Measurements from ENCODE around the gene TMOD1. TPM values are rescaled to one million over a fixed set of nuclear protein-coding genes. Genes with fewer than 3 reads are reported as not detected.

Gene TMOD1
- total and polyA plus RNA-seq, 2 of the 13 experiments (the other 11 are each of a cell fraction or from before 2014, with no cell fraction given), result 0.04 to 0.07 TPM

- Histone ChIP-seq H3K27ac (ENCODE audit: extremely low read length, insufficient read depth, low read length) (no peak overlapping the region), H3K4me3 (replicated peaks in 1 of 3; ENCODE audit: insufficient read depth in 1 of 3, low read depth in 2 of 3, low read length in 3 of 3) (no peak overlapping the region), H3K9ac (ENCODE audit: insufficient read depth, low read depth, low read length) (no peak overlapping the region), H3K27me3 (ENCODE audit: control insufficient read depth in 1 of 2, insufficient read depth in 2 of 2, low read length in 2 of 2) (no peaks in the 10 kb centered on the region), H3K4me2 (ENCODE audit: low read depth, low read length) (no peak overlapping the region), H3K79me2 (ENCODE audit: insufficient read depth, low read length) (no peaks in the 10 kb centered on the region), H4K20me1 (ENCODE audit: insufficient read depth, low read length) (no peaks in the 10 kb centered on the region), H3K4me1 (ENCODE audit: insufficient read depth, low read length) (peaks cover 8% of the 10 kb centered on the region), H2AFZ (ENCODE audit: low read length) (no peak overlapping the region), H3K9me3 (ENCODE audit: low read length) (no peaks in the 10 kb centered on the region), H3K36me3 (replicated peaks in 1 of 2; ENCODE audit: control insufficient read depth in 1 of 2, insufficient read depth in 2 of 2, low read length in 2 of 2) (peaks cover 5 to 25% of the 10 kb centered on the region in 2 experiments)
- intact Hi-C loops (cut with micrococcal nuclease; ENCODE audit: unreplicated experiment) (no loop called here), in situ Hi-C loops (cut with HindIII; ENCODE audit: extremely low pct_ligation_motif_present, low pct_unique_long_range_greater_than_20kb) (no loop called here)
- BruUV-seq (replicated peaks), result no TSS peak
- WGBS (ENCODE audit: low lambda C conversion rate), result 100% methylated on average over 1 of the region's 1 CpG
- ChIA-PET POLR2A (no interaction called here), CTCF (ENCODE audit: low intra/inter-chr PET ratio, low total read pairs) (no interaction called here)
- no peak for ATAC-seq
- DNase-seq (ENCODE audit: low spot score), result no peak
- no peak for FAIRE-seq
- TF ChIP-seq MIER3 (CRISPR knock-in tag; IDR thresholded peaks at IDR 0.05; ENCODE audit: borderline replicate concordance) (no peak), SMAD9 (CRISPR knock-in tag; IDR thresholded peaks at IDR 0.05) (no peak), KLF6 (CRISPR knock-in tag; IDR thresholded peaks at IDR 0.05) (no peak), TARDBP (CRISPR knock-in tag; IDR thresholded peaks at IDR 0.05) (no peak), ZFP1 (CRISPR knock-in tag; IDR thresholded peaks at IDR 0.05) (no peak), IRF1 (CRISPR knock-in tag; IDR thresholded peaks at IDR 0.05; ENCODE audit: low read depth) (no peak), CREM (IDR thresholded peaks at IDR 0.05) (no peak), CREM (CRISPR knock-in tag; IDR thresholded peaks at IDR 0.05) (no peak), ZNF766 (CRISPR knock-in tag; IDR thresholded peaks at IDR 0.05; ENCODE audit: borderline replicate concordance) (no peak), ATF4 (CRISPR knock-in tag; IDR thresholded peaks at IDR 0.05) (no peak)
Measured at GRCh38 chr9:97480749-97481148, 20.7 kb upstream of the TMOD1 start.
